Right lung (tissue), 5 donors: ENCODE measurements around the gene MFGE8. TPM values are rescaled to one million over a fixed set of nuclear protein-coding genes. Genes with fewer than 3 reads are reported as not detected.
"Not testable (repeated sequence)": the region's sequence is repeated elsewhere in the genome, so short reads cannot be mapped to it uniquely, and the experiment has no call there.

Source experiments
- DNase-seq, 2 donors: peaks; one replicate each; pipeline ENCODE4 v3.0.0-alpha.2; 2013
- polyA plus RNA-seq, 5 donors: library from polyadenylated mRNA; unstranded; fragments of 120-200 nt; gene quantifications; one replicate each; pipeline versions ENCODE4 v1.2.1 to v1.2.3, GENCODE V29; 2013; ENCODE audit warnings: inconsistent platforms in 1 of 5, low replicate concordance in 1 of 5; ENCODE audit not compliant: insufficient read length in 5 of 5, insufficient read depth in 1 of 5

Gene MFGE8
- polyA plus RNA-seq, 5 donors = 103 to 149 (median 121) TPM

GRCh38 chr15:88928192-88928591 is 15.0 kb upstream of the MFGE8 start:
- DNase-seq = not testable (repeated sequence)

GRCh38 chr15:88925648-88926047 is 12.5 kb upstream of the MFGE8 start:
- not testable (repeated sequence) for DNase-seq

GRCh38 chr15:88920892-88921435 is 7.8 kb upstream of the MFGE8 start:
- DNase-seq = not testable (repeated sequence)

- no peak for DNase-seq
Measured at GRCh38 chr15:88920186-88920891, 7.2 kb upstream of the MFGE8 start.

- no peak for DNase-seq
Measured at GRCh38 chr15:88918738-88919137, 5.6 kb upstream of the MFGE8 start.

- DNase-seq = no peak
Measured at GRCh38 chr15:88917760-88918159, 4.6 kb upstream of the MFGE8 start.

- DNase-seq = no peak
Measured at GRCh38 chr15:88915354-88915753, 2.2 kb upstream of the MFGE8 start.

GRCh38 chr15:88913850-88914169 is 631 bp upstream of the MFGE8 start:
- no peak for DNase-seq

GRCh38 chr15:88912500-88912921 is 668 bp downstream of the MFGE8 start:
- no peak for DNase-seq

GRCh38 chr15:88911766-88912118 is 1.4 kb downstream of the MFGE8 start:
- DNase-seq = no peak

GRCh38 chr15:88909956-88910831 is 3.0 kb downstream of the MFGE8 start:
- DNase-seq = no peak

- no peak for DNase-seq
Measured at GRCh38 chr15:88908697-88909621, 4.2 kb downstream of the MFGE8 start.

GRCh38 chr15:88908123-88908522 is 5.1 kb downstream of the MFGE8 start:
- DNase-seq = no peak

- no peak for DNase-seq
Measured at GRCh38 chr15:88907111-88907510, 6.1 kb downstream of the MFGE8 start.

- no peak for DNase-seq
Measured at GRCh38 chr15:88906551-88906950, 6.6 kb downstream of the MFGE8 start.

- DNase-seq = no peak
Measured at GRCh38 chr15:88906130-88906529, 7.0 kb downstream of the MFGE8 start.

- DNase-seq = no peak
Measured at GRCh38 chr15:88905576-88905975, 7.6 kb downstream of the MFGE8 start.

- DNase-seq = peak in 1 of 2 donors; percentile 65
Measured at GRCh38 chr15:88904624-88905327, 8.4 kb downstream of the MFGE8 start.

- DNase-seq = no peak
Measured at GRCh38 chr15:88904257-88904623, 8.9 kb downstream of the MFGE8 start.

GRCh38 chr15:88902846-88903245 is 10.3 kb downstream of the MFGE8 start:
- no peak for DNase-seq

- DNase-seq = no peak
Measured at GRCh38 chr15:88902221-88902835, 10.9 kb downstream of the MFGE8 start.
